IPS-18c (cell line): ENCODE measurements around the gene ACSM2A.
"Not testable (repeated sequence)": the region's sequence is repeated elsewhere in the genome, so short reads cannot be mapped to it uniquely, and the experiment has no call there.

Source experiments
- H3K4me3 ChIP-seq: 2 replicates; pipeline ENCODE4 v1.7.0; 2013; ENCODE audit warnings: low read depth, mild to moderate bottlenecking, low read length, moderate library complexity; ENCODE audit not compliant: insufficient read depth
- H3K9me3 ChIP-seq: one replicate; pipeline ENCODE4 v1.6.1; 2013; ENCODE audit warnings: mild to moderate bottlenecking, low read length, moderate library complexity; ENCODE audit not compliant: control insufficient read depth, insufficient read depth

Gene ACSM2A

GRCh38 chr16:20515688-20516090 lies 64.4 kb downstream of the ACSM2A start:
- no peak overlapping the region for H3K4me3 ChIP-seq
- peaks cover 3% of the 10 kb centered on the region for H3K9me3 ChIP-seq

DNA sequence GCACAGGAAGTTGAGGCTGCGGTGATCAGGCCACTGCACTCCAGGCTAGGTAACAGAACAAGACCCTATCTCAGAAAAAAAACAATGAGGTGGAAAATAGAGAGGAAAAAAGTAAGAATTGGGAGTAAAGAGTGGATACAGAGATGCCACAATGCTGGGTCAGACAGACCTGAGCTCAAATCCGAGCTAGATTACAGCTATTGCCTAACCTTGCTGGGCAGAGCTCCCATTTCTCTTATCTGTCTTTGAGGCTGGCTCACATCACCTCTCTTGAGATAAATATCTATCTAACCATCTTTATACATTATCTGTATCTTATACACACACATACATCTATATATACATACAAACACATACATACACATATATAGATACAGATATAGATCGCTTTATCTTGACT lies 65.8 kb downstream of the ACSM2A start:
- Histone ChIP-seq H3K4me3 (no peak overlapping the region), H3K9me3 (peaks cover 3% of the 10 kb centered on the region)

GRCh38 chr16:20519231-20519630 lies 67.9 kb downstream of the ACSM2A start:
- Histone ChIP-seq H3K4me3 (no peak overlapping the region), H3K9me3 (peaks cover 3% of the 10 kb centered on the region)

GRCh38 chr16:20520103-20520502 lies 68.8 kb downstream of the ACSM2A start:
- H3K4me3 ChIP-seq, result no peak overlapping the region
- H3K9me3 ChIP-seq, result no peaks in the 10 kb centered on the region

DNA sequence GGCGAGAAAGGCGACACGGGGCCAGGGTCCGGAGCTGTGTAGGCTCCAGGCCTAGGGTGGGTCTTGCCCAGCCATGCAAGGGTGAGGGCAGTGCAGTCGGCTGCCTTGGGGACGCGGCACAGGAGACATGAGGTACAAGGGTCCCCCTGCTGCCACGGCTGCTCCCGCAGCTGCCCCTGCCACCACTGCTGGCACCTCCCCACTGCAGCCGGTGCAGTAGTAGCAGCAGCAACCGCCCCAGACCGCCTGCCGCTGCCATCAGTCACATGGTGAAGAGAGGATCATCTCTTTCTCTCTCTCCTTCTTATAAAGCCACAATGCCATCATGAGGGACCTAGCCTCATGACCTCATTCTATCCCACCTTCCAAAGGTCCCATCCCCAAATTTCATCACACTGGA lies 80.5 kb downstream of the ACSM2A start:
- not testable (repeated sequence) for H3K9me3 ChIP-seq

GRCh38 chr16:20532284-20532792 lies 81.0 kb downstream of the ACSM2A start:
- H3K4me3 ChIP-seq, H3K9me3 ChIP-seq: not testable (repeated sequence)

More for the DNA sequence above, 80.5 kb downstream of the ACSM2A start:
- not testable (repeated sequence) for H3K4me3 ChIP-seq

- H3K9me3 ChIP-seq, result not testable (repeated sequence)
Measured at GRCh38 chr16:20536669-20537068, 85.3 kb downstream of the ACSM2A start.

More at GRCh38 chr16:20536669-20537068, 85.3 kb downstream of the ACSM2A start:
- H3K4me3 ChIP-seq, result not testable (repeated sequence)
